Osteoblast (primary cell): ENCODE measurements around the gene TARS2. TPM values are rescaled to one million over a fixed set of nuclear protein-coding genes. Genes with fewer than 3 reads are reported as not detected.

ENCODE experiments used
- DNase-seq: peaks from one replicate; pipeline ENCODE4 v3.0.0; 2011; ENCODE audit warnings: low spot score, mixed read lengths; ENCODE audit not compliant: insufficient read length; ENCODE audit errors: missing footprints
- H2AFZ ChIP-seq: 2 replicates; pipeline ENCODE4 v1.6.0; 2011; ENCODE audit warnings: mild to moderate bottlenecking, low read length
- H3K27ac ChIP-seq: 2 replicates; pipeline ENCODE4 v1.5.1; 2011; ENCODE audit warnings: mild to moderate bottlenecking, low read depth, low read length, moderate library complexity
- H3K27me3 ChIP-seq: 2 replicates; pipeline ENCODE4 v1.6.0; 2012; ENCODE audit warnings: mild to moderate bottlenecking, control low read depth, inconsistent platforms, low read length, moderate library complexity; ENCODE audit not compliant: insufficient read depth
- H3K36me3 ChIP-seq: 2 replicates; pipeline ENCODE4 v1.5.1; 2011; ENCODE audit warnings: mild to moderate bottlenecking, low read length, control low read depth, moderate library complexity; ENCODE audit not compliant: insufficient read depth
- H3K4me1 ChIP-seq: 2 replicates; pipeline ENCODE4 v1.5.1; 2011; ENCODE audit warnings: mild to moderate bottlenecking, low read length, control low read depth, moderate library complexity; ENCODE audit not compliant: insufficient read depth
- H3K4me2 ChIP-seq: 2 replicates; pipeline ENCODE4 v1.6.0; 2011; ENCODE audit warnings: mild to moderate bottlenecking, low read length; ENCODE audit not compliant: insufficient read depth
- H3K4me3 ChIP-seq: fragments of 200-600 bp; sonication (generic); 3 replicates; pipeline ENCODE4 v1.5.1; 2012; ENCODE audit warnings: mild to moderate bottlenecking, low read length, inconsistent platforms; ENCODE audit not compliant: insufficient read depth
- H3K79me2 ChIP-seq: 2 replicates; pipeline ENCODE4 v1.6.0; 2012; ENCODE audit warnings: mild to moderate bottlenecking, low read length, control low read depth, inconsistent platforms; ENCODE audit not compliant: insufficient read depth
- H3K9me3 ChIP-seq: 2 replicates; pipeline ENCODE4 v1.5.1; 2011; ENCODE audit warnings: low read depth, low read length, control low read depth
- H4K20me1 ChIP-seq: 2 replicates; pipeline ENCODE4 v1.6.0; 2012; ENCODE audit warnings: mild to moderate bottlenecking, low read length, control low read depth; ENCODE audit not compliant: insufficient read depth
- total RNA-seq: library from RNA; depleted of rRNA; stranded (reverse); fragments of >200 nt; gene quantifications from 2 replicates; pipeline ENCODE4 v1.2.3, GENCODE V29; 2012
- TF ChIP-seq, protein P1 (sequence below): IDR thresholded peaks from 2 replicates; pipeline ENCODE4 v1.5.1; 2011; ENCODE audit warnings: mild to moderate bottlenecking, low read depth, low read length, moderate library complexity; ENCODE audit errors: extremely low read depth

TARS2 gene
- total RNA-seq, 1 donor = 10.1 TPM

DNA sequence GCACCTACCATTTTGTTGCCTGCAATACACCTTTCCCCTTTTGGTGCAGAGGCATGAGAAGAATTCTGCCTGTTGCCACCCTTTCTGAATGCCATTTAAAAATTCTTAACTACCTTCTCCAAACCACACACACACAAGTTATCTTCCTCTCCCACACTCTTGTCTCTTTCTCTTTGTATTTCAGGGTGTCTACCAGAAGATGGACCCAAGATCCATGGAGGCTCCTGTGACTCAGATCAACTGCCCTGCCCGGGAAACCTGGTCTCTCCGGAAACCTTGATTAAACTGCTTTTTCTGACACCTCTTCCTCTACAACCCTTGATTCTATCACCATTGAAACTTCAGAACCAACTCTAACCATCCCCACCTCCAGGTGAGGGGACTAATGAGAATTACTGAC, 2.4 kb upstream of the TARS2 start:
- Histone ChIP-seq H3K36me3 (peaks cover 9% of the 10 kb centered on the region), H3K27ac (no peak overlapping the region), H3K4me2 (peak overlapping the region; percentile 1), H3K4me1 (peaks cover 17% of the 10 kb centered on the region), H2AFZ (peak overlapping the region; percentile 71), H4K20me1 (no peaks in the 10 kb centered on the region), H3K4me3 (no peak overlapping the region), H3K79me2 (peaks cover 10% of the 10 kb centered on the region), H3K27me3 (no peaks in the 10 kb centered on the region), H3K9me3 (no peaks in the 10 kb centered on the region)
- TF ChIP-seq, protein P1, sequence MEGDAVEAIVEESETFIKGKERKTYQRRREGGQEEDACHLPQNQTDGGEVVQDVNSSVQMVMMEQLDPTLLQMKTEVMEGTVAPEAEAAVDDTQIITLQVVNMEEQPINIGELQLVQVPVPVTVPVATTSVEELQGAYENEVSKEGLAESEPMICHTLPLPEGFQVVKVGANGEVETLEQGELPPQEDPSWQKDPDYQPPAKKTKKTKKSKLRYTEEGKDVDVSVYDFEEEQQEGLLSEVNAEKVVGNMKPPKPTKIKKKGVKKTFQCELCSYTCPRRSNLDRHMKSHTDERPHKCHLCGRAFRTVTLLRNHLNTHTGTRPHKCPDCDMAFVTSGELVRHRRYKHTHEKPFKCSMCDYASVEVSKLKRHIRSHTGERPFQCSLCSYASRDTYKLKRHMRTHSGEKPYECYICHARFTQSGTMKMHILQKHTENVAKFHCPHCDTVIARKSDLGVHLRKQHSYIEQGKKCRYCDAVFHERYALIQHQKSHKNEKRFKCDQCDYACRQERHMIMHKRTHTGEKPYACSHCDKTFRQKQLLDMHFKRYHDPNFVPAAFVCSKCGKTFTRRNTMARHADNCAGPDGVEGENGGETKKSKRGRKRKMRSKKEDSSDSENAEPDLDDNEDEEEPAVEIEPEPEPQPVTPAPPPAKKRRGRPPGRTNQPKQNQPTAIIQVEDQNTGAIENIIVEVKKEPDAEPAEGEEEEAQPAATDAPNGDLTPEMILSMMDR = peak; percentile 60
- DNase-seq = peak; percentile 82

DNA sequence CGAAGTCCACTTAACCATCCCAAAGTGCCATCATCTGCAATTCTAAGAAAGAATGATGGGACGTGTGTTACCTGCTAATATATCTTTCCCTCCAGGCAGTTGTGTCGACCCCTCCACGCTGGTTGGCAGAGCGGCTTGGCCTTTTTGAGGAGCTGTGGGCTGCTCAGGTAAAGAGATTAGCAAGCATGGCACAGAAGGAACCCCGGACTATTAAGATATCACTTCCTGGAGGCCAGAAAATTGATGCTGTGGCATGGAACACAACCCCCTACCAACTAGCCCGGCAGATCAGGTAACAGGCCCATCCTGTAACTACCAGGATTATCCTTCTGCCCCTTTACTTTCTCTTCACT, 520 bp downstream of the TARS2 start:
- DNase-seq = no peak
- TF ChIP-seq, protein P1 = no peak
- Histone ChIP-seq H3K4me3 (peak overlapping the region; percentile 83), H3K27me3 (no peaks in the 10 kb centered on the region), H3K9me3 (no peaks in the 10 kb centered on the region), H3K36me3 (peaks cover 33% of the 10 kb centered on the region), H3K79me2 (peaks cover 10% of the 10 kb centered on the region), H3K4me2 (peak overlapping the region; percentile 99), H4K20me1 (no peaks in the 10 kb centered on the region), H2AFZ (peak overlapping the region; percentile 88), H3K4me1 (peaks cover 17% of the 10 kb centered on the region), H3K27ac (peak overlapping the region; percentile 70)

DNA sequence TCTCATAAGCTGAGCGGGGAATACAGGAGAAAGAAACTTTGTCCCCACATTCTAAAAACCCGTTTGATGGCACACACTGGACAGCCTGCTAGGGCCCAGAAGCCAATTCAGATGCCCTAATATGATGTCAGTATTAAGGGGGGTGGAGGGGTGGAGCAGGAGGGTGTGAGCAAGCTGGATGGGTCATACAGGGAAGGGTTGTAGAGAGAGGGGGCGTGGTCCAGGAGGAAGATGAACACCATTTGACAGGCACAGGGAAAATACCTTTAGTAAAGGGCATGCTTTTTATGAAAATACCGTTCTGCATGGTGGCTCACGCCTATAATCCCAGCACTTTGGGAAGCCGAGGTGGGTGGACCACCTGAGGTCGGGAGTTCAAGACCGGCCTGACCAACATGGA, 6.0 kb downstream of the TARS2 start:
- peaks cover under 1% of the 10 kb centered on the region for H3K79me2 ChIP-seq
- no peaks in the 10 kb centered on the region for H3K9me3 ChIP-seq
- TF ChIP-seq, protein P1 = no peak
- H4K20me1 ChIP-seq = no peaks in the 10 kb centered on the region
- no peaks in the 10 kb centered on the region for H3K27me3 ChIP-seq
- no peak overlapping the region for H3K4me2 ChIP-seq
- H3K4me1 ChIP-seq = peaks cover 1% of the 10 kb centered on the region
- peak; percentile 54 for DNase-seq
- H3K27ac ChIP-seq = no peak overlapping the region
- no peak overlapping the region for H3K4me3 ChIP-seq
- peaks cover 58% of the 10 kb centered on the region for H3K36me3 ChIP-seq
- H2AFZ ChIP-seq = no peak overlapping the region

DNA sequence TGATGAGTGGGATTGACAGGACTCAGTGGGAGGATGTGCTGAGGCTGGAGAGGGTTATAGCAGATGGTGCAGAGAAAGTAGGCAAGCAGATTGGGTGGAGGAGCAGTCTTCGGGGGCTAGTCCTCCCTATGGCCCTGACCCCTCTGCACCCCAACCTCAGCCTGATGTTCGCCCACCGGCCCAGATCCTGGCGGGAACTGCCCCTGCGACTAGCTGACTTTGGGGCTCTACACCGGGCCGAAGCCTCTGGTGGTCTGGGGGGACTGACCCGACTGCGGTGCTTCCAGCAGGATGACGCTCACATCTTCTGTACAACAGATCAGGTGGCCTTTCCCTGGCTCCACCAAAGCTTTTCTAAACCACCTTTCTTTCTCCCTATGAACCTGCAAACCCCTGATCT, 11.1 kb downstream of the TARS2 start:
- no peak overlapping the region for H3K4me3 ChIP-seq

More for the DNA sequence above, 11.1 kb downstream of the TARS2 start:
- H3K4me2 ChIP-seq = no peak overlapping the region
- no peak overlapping the region for H2AFZ ChIP-seq
- no peaks in the 10 kb centered on the region for H3K27me3 ChIP-seq
- no peak for DNase-seq
- TF ChIP-seq, protein P1 = no peak
- no peaks in the 10 kb centered on the region for H3K9me3 ChIP-seq
- peaks cover 37% of the 10 kb centered on the region for H3K36me3 ChIP-seq
- H3K4me1 ChIP-seq = no peaks in the 10 kb centered on the region
- no peaks in the 10 kb centered on the region for H4K20me1 ChIP-seq
- no peak overlapping the region for H3K27ac ChIP-seq
- H3K79me2 ChIP-seq = no peaks in the 10 kb centered on the region
